Thyroid gland (tissue), 4 donors: Measurements from ENCODE around the gene PPID.

ENCODE experiments used
- POLR2A ChIP-seq, 2 donors: fragments of 450-650 bp; IDR thresholded peaks; one replicate each; pipeline ENCODE4 v1.6.1; 2017; ENCODE audit warnings: antibody characterized with exemption in 2 of 2, mild to moderate bottlenecking in 2 of 2, moderate library complexity in 1 of 2
- TF ChIP-seq, protein P1 (sequence below), 6 experiments: fragments of 200-600 bp in 3 of 6; fragments of 450-650 bp in 3 of 6; sonication (generic) in 3 of 6; IDR thresholded peaks; one replicate each; pipeline ENCODE4 v1.5.1; 2016 to 2019; ENCODE audit warnings: antibody characterized with exemption in 6 of 6, mild to moderate bottlenecking in 2 of 6, inconsistent platforms in 1 of 6, moderate library complexity in 1 of 6

DNA sequence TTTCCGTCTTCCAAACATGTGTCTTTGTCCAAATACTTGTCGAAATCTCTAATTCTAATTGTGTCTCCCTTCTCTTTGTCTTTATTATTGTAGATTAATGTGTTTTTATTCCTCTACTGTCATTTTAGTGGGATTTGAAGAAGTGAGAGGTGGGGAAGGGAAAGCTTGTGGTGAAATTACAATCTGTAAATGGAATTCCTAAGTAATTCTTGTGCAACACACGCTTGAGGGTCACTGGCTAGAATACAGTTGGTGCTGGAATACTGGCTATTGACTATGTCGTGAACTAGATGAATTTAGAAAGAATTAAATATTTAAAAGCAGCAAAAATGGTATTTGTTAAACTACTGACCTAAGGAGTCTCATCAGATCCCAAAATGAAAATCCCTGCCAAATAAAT lies 34.9 kb upstream of the PPID start:
- TF ChIP-seq, protein P1, sequence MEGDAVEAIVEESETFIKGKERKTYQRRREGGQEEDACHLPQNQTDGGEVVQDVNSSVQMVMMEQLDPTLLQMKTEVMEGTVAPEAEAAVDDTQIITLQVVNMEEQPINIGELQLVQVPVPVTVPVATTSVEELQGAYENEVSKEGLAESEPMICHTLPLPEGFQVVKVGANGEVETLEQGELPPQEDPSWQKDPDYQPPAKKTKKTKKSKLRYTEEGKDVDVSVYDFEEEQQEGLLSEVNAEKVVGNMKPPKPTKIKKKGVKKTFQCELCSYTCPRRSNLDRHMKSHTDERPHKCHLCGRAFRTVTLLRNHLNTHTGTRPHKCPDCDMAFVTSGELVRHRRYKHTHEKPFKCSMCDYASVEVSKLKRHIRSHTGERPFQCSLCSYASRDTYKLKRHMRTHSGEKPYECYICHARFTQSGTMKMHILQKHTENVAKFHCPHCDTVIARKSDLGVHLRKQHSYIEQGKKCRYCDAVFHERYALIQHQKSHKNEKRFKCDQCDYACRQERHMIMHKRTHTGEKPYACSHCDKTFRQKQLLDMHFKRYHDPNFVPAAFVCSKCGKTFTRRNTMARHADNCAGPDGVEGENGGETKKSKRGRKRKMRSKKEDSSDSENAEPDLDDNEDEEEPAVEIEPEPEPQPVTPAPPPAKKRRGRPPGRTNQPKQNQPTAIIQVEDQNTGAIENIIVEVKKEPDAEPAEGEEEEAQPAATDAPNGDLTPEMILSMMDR (IDR thresholded peaks at IDR 0.05) = no peak
- TF ChIP-seq POLR2A (IDR thresholded peaks at IDR 0.05) = no peak
